GM12873 (cell line): ENCODE results near the gene DHX15.

Source experiments
- CTCF ChIP-seq: IDR thresholded peaks from 2 replicates; pipeline ENCODE4 v1.5.1; 2012; ENCODE audit warnings: low read depth, mild to moderate bottlenecking, moderate library complexity, low read length, control low read depth; ENCODE audit not compliant: insufficient read depth; ENCODE audit errors: missing control alignments

DHX15 gene

DNA sequence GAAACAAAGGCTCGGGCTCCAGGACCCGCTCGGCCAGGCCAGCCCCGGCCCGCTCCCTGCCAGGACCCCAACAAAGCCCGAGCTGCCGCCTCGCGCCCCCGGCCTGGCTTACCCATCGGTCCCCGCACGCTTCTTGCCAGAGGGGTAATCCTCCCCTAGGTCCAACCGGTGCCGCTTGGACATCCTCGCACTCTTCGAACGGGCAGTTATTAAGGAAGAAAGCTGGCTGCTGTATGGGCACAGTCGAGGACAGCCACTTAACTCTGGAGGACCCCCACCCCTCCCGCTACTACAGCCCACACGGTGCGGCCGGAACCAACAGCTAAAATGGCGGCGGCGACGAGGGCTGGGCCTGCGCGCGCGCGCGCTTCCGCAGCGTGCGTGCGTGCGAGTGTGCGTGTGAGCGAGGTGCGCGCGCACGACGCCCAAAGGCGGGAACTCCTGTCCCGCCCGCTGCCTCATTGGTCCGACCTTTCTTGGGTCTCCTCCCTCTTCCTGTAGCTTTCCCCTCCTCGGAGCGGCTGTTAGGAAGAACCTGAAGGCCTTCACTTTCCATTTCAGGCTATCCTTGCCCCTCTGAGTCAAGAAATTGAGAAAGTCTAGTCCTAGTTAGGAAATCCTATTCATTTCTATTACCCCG lies at the start of gene DHX15:
Gene DHX15, minus strand, starts transcription at position 344 of the 640 bp plus-strand sequence. Its CDS starts 161 bp downstream, at position 183.
- no peak for TF ChIP-seq CTCF

DNA sequence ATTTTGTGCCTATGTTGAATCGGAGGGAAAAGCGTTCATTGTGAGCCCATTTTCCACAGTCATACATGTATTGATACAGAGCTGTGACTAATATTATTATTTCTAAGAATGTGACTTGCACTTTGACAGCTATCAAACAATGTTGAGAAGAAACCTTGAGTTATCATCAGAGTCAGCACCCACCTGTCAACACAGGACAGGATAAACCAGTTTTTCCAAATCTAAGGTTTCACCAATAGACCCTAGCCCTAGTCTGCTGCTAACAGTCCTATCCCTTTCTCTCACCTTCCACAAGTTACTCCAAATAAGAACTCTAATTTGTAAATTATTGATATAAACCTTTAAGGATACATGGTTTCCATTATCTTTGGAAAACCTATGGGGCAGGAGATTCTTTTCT lies 47.7 kb upstream of the DHX15 start:
- no peak for TF ChIP-seq CTCF

DNA sequence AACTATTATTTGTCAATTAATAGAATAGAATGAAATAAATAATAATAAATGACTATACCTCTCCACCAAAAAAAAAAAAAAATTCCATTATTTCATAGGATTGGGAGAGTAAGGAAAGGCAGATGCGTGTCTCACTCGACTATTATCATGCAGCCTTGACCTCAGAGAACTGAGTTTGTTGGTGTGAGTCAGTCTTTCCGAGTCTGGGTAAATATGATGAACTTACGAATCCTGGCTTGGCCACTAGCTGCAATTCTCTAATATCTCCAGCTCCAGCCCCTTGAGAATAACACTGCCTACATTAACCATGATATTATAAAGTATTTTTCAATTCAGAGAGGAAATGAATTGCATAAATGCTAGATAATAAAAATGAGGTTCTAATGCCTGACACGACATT lies 46.6 kb upstream of the DHX15 start:
- no peak for TF ChIP-seq CTCF

- TF ChIP-seq CTCF, result no peak
Measured at GRCh38 chr4:24625091-24625490, 40.7 kb upstream of the DHX15 start.

- TF ChIP-seq CTCF, result no peak
Measured at GRCh38 chr4:24624381-24624780, 40.0 kb upstream of the DHX15 start.

GRCh38 chr4:24622146-24622834 lies 37.9 kb upstream of the DHX15 start:
- no peak for TF ChIP-seq CTCF

DNA sequence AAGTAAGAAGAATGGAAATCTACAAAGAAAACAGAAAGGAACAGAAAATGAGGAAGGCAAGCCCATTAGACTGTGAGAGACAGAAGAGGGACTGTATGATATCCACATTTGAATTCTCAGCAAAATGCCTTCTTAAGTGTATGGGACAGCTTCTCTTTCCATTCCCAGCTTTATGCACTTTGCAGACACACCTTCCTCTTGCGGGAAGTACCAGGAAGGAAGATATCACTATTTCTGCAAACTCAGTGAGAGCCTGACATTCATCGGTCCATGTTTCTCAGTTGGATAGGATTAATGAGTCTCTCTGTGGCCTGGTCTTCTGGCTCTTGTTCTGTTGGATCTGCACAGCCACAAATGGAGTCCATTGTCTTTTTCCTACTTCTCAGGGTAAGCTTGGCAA lies 31.6 kb upstream of the DHX15 start:
- no peak for TF ChIP-seq CTCF
